Duodenal mucosa (tissue), 2 donors: ENCODE results near the gene ABCG8.
"Not testable (repeated sequence)": the region's sequence is repeated elsewhere in the genome, so short reads cannot be mapped to it uniquely, and the experiment has no call there.

Source experiments
- H3K27ac ChIP-seq: one replicate; pipeline ENCODE4 v1.7.0; 2013; ENCODE audit warnings: low read depth, low read length
- H3K27me3 ChIP-seq, 2 donors: one replicate each; pipeline ENCODE4 v1.7.0; 2013; ENCODE audit warnings: low read length in 2 of 2, control low read depth in 1 of 2; ENCODE audit not compliant: insufficient read depth in 2 of 2, control insufficient read depth in 1 of 2
- H3K36me3 ChIP-seq, 2 donors: one replicate each; pipeline ENCODE4 v1.7.0; 2013; ENCODE audit warnings: low read length in 2 of 2, control low read depth in 1 of 2; ENCODE audit not compliant: insufficient read depth in 2 of 2, control insufficient read depth in 1 of 2
- H3K4me1 ChIP-seq, 2 donors: one replicate each; pipeline ENCODE4 v1.7.0; 2013; ENCODE audit warnings: low read length in 2 of 2, control low read depth in 1 of 2; ENCODE audit not compliant: insufficient read depth in 2 of 2, control insufficient read depth in 1 of 2
- H3K4me3 ChIP-seq, 2 donors: one replicate each; pipeline ENCODE4 v1.7.0; 2013; ENCODE audit warnings: low read length in 2 of 2, low read depth in 1 of 2
- H3K9ac ChIP-seq, 2 donors: one replicate each; pipeline ENCODE4 v1.7.0; 2013; ENCODE audit warnings: low read length in 2 of 2, low read depth in 1 of 2
- H3K9me3 ChIP-seq, 2 donors: one replicate each; pipeline ENCODE4 v1.7.0; 2013; ENCODE audit warnings: low read length in 2 of 2, control low read depth in 1 of 2; ENCODE audit not compliant: control insufficient read depth in 1 of 2

The ABCG8 gene

DNA sequence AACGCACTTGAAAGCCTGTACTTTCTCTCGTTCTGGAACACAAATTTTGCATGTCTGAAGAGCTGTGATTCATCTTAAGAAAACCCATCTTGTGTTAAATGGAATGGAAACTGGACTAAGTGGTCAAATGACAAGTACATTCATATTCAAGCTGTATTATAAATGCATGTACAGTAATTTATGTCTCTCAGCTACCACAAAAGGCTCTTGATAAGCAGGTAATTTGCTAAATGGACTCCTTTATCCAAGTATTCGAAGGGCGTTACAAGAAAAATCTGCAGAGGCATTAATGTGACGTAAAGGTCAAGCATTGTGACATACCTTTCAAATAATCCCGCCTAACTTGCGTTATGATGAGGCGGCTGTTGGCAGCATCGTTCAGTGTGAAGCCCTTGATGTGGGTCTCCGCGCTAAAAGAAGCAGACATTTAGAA lies 66.6 kb downstream of the ABCG8 start:
- Histone ChIP-seq H3K4me1 (no peaks in the 10 kb centered on the region), H3K9me3 (no peaks in the 10 kb centered on the region), H3K4me3 (no peak overlapping the region), H3K27ac (no peak overlapping the region), H3K27me3 (no peaks in the 10 kb centered on the region), H3K36me3 (peaks cover 18 to 44% of the 10 kb centered on the region in 2 donors), H3K9ac (no peak overlapping the region)

DNA sequence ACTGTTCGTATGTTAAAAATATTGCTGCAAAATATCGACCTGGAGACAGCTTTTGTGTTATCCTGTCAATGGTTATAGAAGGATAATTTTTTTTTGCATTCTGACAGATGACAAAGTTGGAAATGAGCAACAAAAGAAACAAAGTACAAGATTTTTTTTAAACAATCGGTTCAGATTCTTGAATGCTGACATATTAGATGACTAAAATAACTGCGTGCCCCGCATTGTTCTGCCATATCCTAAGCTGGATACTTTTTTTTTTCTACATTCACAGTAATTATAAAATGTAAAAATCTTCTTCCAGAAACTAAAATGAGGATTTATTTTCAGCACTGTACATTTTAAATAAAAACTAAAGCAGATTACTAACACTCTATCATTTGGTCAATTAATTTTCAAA lies 67.1 kb downstream of the ABCG8 start:
- H3K36me3 ChIP-seq: peaks cover 13 to 41% of the 10 kb centered on the region in 2 donors
- no peaks in the 10 kb centered on the region for H3K4me1 ChIP-seq
- H3K9ac ChIP-seq: no peak overlapping the region
- no peaks in the 10 kb centered on the region for H3K9me3 ChIP-seq
- no peaks in the 10 kb centered on the region for H3K27me3 ChIP-seq
- no peak overlapping the region for H3K27ac ChIP-seq
- H3K4me3 ChIP-seq: no peak overlapping the region

DNA sequence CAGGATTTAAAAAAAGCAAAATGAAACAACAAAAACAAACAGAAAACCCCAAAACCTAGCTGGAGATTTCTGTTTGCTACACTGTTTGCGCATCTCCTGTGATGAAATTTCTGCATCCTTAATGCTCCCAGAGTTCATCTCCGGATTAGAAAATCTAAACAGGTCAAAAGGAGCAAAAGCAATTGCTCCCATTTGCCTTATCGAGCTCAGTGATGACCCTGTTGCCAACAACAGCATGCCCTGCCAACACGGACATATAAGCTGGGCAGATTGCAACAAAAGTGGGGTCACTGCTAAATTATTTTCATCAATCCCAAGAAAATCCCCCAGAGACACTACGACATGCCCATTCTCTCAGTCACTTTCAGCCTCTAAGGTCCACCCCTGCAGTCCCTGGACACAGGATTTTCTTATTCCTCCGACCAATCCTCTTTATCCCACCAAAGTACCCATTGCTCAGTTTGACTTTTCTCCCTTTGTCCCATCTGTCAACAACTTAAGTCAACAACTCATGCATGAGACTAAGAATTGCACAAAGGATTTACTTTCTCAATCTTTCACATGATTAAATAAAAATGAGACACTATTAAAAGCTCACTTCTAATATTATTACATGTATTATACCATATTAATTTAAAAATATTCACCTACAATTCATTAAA lies 67.8 kb downstream of the ABCG8 start:
- Histone ChIP-seq H3K9me3 (no peaks in the 10 kb centered on the region), H3K4me3 (no peak overlapping the region), H3K27me3 (no peaks in the 10 kb centered on the region), H3K4me1 (no peaks in the 10 kb centered on the region), H3K9ac (no peak overlapping the region), H3K27ac (no peak overlapping the region), H3K36me3 (peaks cover 10 to 41% of the 10 kb centered on the region in 2 donors)

DNA sequence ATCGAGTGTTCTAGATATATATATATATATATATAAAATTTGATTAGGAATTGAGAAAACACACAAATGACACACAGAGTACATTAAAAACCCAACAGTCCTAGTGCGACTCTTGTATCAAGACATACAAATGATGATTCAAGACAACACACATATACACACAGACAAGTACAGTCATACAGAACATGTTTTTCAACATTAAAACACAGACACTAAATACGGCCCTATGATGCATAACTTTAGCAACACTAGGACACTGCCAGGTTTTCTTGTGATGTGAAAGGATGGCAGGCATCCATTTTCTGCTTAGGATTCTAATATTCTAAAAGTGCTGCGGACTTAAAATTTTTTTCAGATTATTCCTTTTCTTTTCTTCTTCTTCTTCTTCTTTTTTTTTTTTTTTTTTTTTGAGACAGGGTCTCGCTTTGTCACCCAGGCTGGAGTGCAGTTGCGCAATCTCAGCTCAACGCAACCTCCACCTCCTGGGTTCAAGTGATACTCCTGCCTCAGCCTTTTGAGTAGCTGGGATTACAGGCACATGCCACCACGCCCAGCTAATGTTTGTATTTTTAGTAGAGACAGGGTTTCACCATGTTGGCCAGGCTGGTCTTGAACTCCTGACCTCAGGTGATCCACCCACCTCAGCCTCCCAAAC lies 72.5 kb downstream of the ABCG8 start:
- H3K4me3 ChIP-seq, H3K9me3 ChIP-seq, H3K9ac ChIP-seq, H3K27ac ChIP-seq, H3K4me1 ChIP-seq, H3K27me3 ChIP-seq: not testable (repeated sequence)
- peaks cover 10 to 46% of the 10 kb centered on the region in 2 donors for H3K36me3 ChIP-seq

DNA sequence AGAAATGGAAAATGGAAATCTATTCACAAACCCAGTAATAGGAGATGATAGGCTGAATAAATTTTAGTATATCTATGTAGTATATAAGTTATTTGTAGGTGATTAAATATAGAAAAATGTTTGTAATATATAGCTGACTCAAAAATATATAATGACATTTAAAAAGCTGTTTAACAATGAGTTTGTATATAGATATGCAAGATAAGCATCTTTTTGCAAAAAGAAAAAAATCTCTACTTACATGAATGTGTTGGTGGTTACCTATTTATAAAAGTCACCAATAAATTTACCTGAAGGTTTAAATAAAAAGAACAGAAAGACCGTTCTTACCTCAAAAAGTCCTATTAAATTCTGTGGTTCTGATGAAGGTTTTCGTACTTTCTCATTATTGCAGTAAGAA lies 85.7 kb downstream of the ABCG8 start:
- Histone ChIP-seq H3K9ac (no peak overlapping the region), H3K9me3 (no peaks in the 10 kb centered on the region), H3K4me1 (no peaks in the 10 kb centered on the region), H3K4me3 (no peak overlapping the region), H3K27me3 (no peaks in the 10 kb centered on the region), H3K36me3 (peaks cover 0 to 29% of the 10 kb centered on the region in 2 donors), H3K27ac (no peak overlapping the region)

DNA sequence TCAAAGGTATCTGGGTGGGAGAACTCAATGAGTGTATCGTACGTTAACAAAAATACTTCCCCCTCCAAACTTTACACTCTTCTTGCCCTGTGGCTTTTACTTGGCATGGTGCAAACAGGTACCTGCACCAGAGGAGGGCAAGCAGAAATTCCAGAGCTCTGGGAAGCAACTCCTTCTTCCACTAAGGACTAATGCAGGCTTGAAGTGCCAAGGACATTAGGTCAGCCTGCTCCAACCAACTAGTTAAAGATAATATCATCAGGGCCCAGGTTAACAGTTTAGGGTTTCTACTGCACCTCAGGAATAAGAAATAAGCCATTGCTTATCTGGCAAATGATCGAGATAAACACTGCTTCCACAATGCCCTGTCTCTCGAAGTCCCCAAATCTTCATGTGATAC lies 86.7 kb downstream of the ABCG8 start:
- Histone ChIP-seq H3K4me3 (no peak overlapping the region), H3K4me1 (no peaks in the 10 kb centered on the region), H3K27ac (no peak overlapping the region), H3K27me3 (no peaks in the 10 kb centered on the region), H3K9me3 (no peaks in the 10 kb centered on the region), H3K36me3 (peaks cover 0 to 34% of the 10 kb centered on the region in 2 donors), H3K9ac (no peak overlapping the region)

DNA sequence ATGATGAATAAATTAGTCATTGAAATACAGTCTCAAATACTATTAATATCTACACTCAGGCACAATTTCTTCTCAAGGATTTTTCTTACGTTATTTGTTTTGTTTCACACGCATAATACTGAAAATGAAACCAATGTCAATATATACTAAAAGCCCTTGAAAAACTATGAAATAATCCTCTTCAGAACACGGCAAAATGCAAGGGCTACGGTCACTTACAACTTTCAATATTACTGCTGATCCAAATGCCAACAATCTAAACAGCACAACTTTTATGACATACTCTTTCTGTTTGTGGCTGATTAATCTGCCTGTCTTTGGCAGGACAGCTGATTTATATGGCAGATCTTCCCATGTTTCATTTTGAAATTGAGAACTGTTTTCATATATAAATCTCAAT lies 88.7 kb downstream of the ABCG8 start:
- H3K9ac ChIP-seq: no peak overlapping the region
- no peak overlapping the region for H3K4me3 ChIP-seq
- H3K27me3 ChIP-seq: no peaks in the 10 kb centered on the region
- no peak overlapping the region for H3K27ac ChIP-seq
- no peaks in the 10 kb centered on the region for H3K4me1 ChIP-seq
- peaks cover 4 to 43% of the 10 kb centered on the region in 2 donors for H3K36me3 ChIP-seq
- H3K9me3 ChIP-seq: no peaks in the 10 kb centered on the region

DNA sequence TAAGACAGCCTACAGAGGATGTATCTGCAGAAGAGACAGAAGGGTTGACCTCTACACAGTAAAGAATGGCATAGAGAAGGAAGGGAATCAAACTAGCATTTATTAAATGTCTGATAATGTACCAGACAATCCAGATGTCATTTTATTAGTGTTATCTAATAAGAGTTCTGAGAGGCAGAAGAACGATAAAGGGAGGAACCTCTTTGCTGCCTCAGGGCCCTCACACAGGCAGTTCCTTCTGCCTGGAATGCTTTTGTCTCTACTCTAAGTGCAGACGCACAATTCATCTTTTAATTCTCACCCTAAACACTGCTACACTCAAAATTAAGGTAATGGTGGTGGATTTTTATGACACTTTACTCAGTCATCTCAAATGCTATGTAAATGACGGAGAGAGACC lies 92.5 kb downstream of the ABCG8 start:
- Histone ChIP-seq H3K27me3 (no peaks in the 10 kb centered on the region), H3K9ac (no peak overlapping the region), H3K9me3 (no peaks in the 10 kb centered on the region), H3K27ac (no peak overlapping the region), H3K36me3 (peaks cover 9 to 29% of the 10 kb centered on the region in 2 donors), H3K4me1 (no peaks in the 10 kb centered on the region), H3K4me3 (no peak overlapping the region)
